HepG2 (cell line): ENCODE measurements around the gene DOCK2.

ENCODE experiments used
- BCL6 ChIP-seq: IDR thresholded peaks from 2 replicates; pipeline ENCODE4 v1.6.1; 2016; ENCODE audit warnings: missing genetic modification reagents, missing compliant biosample characterization
- EP300 ChIP-seq, 3 experiments: sonication (generic) in 1 of 3; formaldehyde crosslinking in 1 of 3; IDR thresholded peaks; 2 replicates each; pipeline versions ENCODE4 v1.5.1 to v1.6.1; 2011 to 2020; ENCODE audit warnings: low read depth in 2 of 3, low read length in 2 of 3, borderline replicate concordance in 1 of 3, improper control_type of control experiment in 1 of 3, mild to moderate bottlenecking in 1 of 3, missing genetic modification reagents in 1 of 3, moderate library complexity in 1 of 3
- HDAC2 ChIP-seq: sonication (generic); formaldehyde crosslinking; IDR thresholded peaks from 2 replicates; pipeline ENCODE4 v1.4.0; 2020; ENCODE audit warnings: missing genetic modification reagents
- KMT2A ChIP-seq: sonication (generic); formaldehyde crosslinking; IDR thresholded peaks from 2 replicates; pipeline ENCODE4 v1.4.0; 2020; ENCODE audit warnings: missing genetic modification reagents
- PAX8 ChIP-seq: sonication (generic); formaldehyde crosslinking; IDR thresholded peaks from 2 replicates; pipeline ENCODE4 v1.8.0; 2022; ENCODE audit warnings: mild to moderate bottlenecking, missing genetic modification reagents, borderline replicate concordance
- POLR2A ChIP-seq, 2 experiments: IDR thresholded peaks; 2 replicates each; pipeline ENCODE4 v1.6.1; 2011; ENCODE audit warnings: low read depth in 2 of 2, low read length in 2 of 2, mild to moderate bottlenecking in 1 of 2, moderate library complexity in 1 of 2; ENCODE audit not compliant: insufficient read depth in 1 of 2
- ZNF121 ChIP-seq: sonication (generic); formaldehyde crosslinking; IDR thresholded peaks from 2 replicates; pipeline ENCODE4 v1.5.0; 2020; ENCODE audit warnings: mild to moderate bottlenecking, missing genetic modification reagents
- ZNF225 ChIP-seq: sonication (generic); formaldehyde crosslinking; IDR thresholded peaks from 2 replicates; pipeline ENCODE4 v1.4.0; 2020; ENCODE audit warnings: mild to moderate bottlenecking, missing genetic modification reagents
- ZNF790 ChIP-seq: sonication (generic); formaldehyde crosslinking; IDR thresholded peaks from 2 replicates; pipeline ENCODE4 v1.8.0; 2022; ENCODE audit warnings: missing genetic modification reagents, mild to moderate bottlenecking, borderline replicate concordance
- TF ChIP-seq, protein P1 (sequence below): sonication (generic); formaldehyde crosslinking; IDR thresholded peaks from 2 replicates; pipeline ENCODE4 v1.5.1; 2020; ENCODE audit warnings: mild to moderate bottlenecking, moderate library complexity, missing genetic modification reagents
- TF ChIP-seq, protein P2 (sequence below): sonication (generic); formaldehyde crosslinking; IDR thresholded peaks from 2 replicates; pipeline ENCODE4 v1.5.0; 2020; ENCODE audit warnings: mild to moderate bottlenecking, missing genetic modification reagents, moderate library complexity
- TF ChIP-seq, protein P3 (sequence below): sonication (generic); formaldehyde crosslinking; IDR thresholded peaks from 2 replicates; pipeline ENCODE4 v1.9.0; 2021; ENCODE audit warnings: missing genetic modification reagents, mild to moderate bottlenecking, borderline replicate concordance

DNA sequence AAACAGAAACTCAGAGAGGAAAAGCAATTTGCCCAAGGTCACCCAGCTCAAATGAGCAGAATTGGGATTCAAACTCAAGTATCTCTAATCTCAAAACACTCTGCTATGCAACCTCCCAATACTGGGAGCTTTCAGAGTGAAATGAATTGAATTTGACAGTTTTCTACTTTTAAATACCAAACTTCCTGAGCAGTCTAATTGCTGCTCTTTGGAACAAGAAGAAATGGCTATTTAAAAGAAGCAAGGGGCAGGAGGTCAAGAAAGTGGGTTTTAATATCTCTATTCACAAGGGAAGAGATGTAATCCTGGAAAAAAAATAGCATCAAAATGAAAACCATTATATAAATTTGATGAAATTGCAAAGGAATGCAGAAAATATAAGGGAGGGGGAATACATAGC lies 200.6 kb downstream of the DOCK2 start:
- TF ChIP-seq PAX8 (CRISPR knock-in tag) = no peak
- no peak for TF ChIP-seq ZNF790 (CRISPR knock-in tag)
- no peak for TF ChIP-seq BCL6 (CRISPR knock-in tag)
- no peak for TF ChIP-seq KMT2A (CRISPR knock-in tag)
- TF ChIP-seq ZNF121 (CRISPR knock-in tag) = no peak
- TF ChIP-seq, protein P1, sequence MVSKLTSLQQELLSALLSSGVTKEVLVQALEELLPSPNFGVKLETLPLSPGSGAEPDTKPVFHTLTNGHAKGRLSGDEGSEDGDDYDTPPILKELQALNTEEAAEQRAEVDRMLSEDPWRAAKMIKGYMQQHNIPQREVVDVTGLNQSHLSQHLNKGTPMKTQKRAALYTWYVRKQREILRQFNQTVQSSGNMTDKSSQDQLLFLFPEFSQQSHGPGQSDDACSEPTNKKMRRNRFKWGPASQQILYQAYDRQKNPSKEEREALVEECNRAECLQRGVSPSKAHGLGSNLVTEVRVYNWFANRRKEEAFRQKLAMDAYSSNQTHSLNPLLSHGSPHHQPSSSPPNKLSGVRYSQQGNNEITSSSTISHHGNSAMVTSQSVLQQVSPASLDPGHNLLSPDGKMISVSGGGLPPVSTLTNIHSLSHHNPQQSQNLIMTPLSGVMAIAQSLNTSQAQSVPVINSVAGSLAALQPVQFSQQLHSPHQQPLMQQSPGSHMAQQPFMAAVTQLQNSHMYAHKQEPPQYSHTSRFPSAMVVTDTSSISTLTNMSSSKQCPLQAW = no peak
- no peak for TF ChIP-seq POLR2A (IDR thresholded peaks at IDR 0.05; ENCODE audit: insufficient read depth in 1 of 2, low read depth in 2 of 2, low read length in 2 of 2)
- TF ChIP-seq ZNF225 (CRISPR knock-in tag) = no peak
- TF ChIP-seq, protein P2, sequence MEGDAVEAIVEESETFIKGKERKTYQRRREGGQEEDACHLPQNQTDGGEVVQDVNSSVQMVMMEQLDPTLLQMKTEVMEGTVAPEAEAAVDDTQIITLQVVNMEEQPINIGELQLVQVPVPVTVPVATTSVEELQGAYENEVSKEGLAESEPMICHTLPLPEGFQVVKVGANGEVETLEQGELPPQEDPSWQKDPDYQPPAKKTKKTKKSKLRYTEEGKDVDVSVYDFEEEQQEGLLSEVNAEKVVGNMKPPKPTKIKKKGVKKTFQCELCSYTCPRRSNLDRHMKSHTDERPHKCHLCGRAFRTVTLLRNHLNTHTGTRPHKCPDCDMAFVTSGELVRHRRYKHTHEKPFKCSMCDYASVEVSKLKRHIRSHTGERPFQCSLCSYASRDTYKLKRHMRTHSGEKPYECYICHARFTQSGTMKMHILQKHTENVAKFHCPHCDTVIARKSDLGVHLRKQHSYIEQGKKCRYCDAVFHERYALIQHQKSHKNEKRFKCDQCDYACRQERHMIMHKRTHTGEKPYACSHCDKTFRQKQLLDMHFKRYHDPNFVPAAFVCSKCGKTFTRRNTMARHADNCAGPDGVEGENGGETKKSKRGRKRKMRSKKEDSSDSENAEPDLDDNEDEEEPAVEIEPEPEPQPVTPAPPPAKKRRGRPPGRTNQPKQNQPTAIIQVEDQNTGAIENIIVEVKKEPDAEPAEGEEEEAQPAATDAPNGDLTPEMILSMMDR (CRISPR knock-in tag) = no peak
- no peak for TF ChIP-seq EP300 (IDR thresholded peaks at IDR 0.05; ENCODE audit: low read depth in 2 of 2, low read length in 2 of 2)
- TF ChIP-seq EP300 (CRISPR knock-in tag; IDR thresholded peaks at IDR 0.05; ENCODE audit: borderline replicate concordance) = no peak
- TF ChIP-seq, protein P3, sequence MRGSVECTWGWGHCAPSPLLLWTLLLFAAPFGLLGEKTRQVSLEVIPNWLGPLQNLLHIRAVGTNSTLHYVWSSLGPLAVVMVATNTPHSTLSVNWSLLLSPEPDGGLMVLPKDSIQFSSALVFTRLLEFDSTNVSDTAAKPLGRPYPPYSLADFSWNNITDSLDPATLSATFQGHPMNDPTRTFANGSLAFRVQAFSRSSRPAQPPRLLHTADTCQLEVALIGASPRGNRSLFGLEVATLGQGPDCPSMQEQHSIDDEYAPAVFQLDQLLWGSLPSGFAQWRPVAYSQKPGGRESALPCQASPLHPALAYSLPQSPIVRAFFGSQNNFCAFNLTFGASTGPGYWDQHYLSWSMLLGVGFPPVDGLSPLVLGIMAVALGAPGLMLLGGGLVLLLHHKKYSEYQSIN (CRISPR knock-in tag) = no peak
- no peak for TF ChIP-seq HDAC2 (CRISPR knock-in tag)
